MM.1S (cell line): Measurements from ENCODE around the gene C9orf152.

Experiments used
- EZH2 ChIP-seq: fragments of 300-600 bp; sonication (generic); optimal IDR thresholded peaks from 2 replicates; pipeline ENCODE3; 2017; ENCODE audit warnings: low read depth, mild to moderate bottlenecking, antibody characterized with exemption, low read length, mixed read lengths
- TF ChIP-seq, protein P1 (sequence below): fragments of 300-600 bp; sonication (generic); IDR thresholded peaks from 2 replicates; pipeline ENCODE4 v1.5.1; 2016; ENCODE audit warnings: antibody characterized with exemption, low read length, mixed read lengths

DNA sequence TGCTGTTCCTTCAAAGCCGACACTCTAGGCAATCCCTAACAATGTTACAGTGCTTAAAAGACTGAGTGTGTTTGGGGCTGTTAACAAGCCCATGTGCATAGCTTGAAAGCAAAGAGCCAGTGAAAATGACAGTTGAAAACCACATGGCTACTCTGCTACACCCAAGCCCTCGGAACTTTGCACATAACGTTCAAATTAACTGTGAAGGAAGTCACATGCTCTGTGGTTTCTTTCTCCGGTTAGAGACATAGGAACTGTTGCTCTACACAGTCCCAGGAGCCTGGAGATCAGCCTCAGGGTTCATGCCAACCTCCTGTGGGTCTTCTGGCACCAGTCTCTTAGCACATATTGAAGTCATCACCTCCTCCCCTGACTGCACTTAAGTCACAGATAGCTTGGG lies 51.1 kb downstream of the C9orf152 start:
- TF ChIP-seq, protein P1, sequence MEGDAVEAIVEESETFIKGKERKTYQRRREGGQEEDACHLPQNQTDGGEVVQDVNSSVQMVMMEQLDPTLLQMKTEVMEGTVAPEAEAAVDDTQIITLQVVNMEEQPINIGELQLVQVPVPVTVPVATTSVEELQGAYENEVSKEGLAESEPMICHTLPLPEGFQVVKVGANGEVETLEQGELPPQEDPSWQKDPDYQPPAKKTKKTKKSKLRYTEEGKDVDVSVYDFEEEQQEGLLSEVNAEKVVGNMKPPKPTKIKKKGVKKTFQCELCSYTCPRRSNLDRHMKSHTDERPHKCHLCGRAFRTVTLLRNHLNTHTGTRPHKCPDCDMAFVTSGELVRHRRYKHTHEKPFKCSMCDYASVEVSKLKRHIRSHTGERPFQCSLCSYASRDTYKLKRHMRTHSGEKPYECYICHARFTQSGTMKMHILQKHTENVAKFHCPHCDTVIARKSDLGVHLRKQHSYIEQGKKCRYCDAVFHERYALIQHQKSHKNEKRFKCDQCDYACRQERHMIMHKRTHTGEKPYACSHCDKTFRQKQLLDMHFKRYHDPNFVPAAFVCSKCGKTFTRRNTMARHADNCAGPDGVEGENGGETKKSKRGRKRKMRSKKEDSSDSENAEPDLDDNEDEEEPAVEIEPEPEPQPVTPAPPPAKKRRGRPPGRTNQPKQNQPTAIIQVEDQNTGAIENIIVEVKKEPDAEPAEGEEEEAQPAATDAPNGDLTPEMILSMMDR, result no peak
- no peak for TF ChIP-seq EZH2
